AG10803 (cell line): ENCODE data around the gene HK1.

Experiments used
- DNase-seq: peaks from one replicate; pipeline ENCODE4 v3.0.0; 2010; ENCODE audit warnings: low read depth
- H3K4me3 ChIP-seq: 2 replicates; pipeline ENCODE4 v1.5.1; 2011; ENCODE audit warnings: mild to moderate bottlenecking, low read length, control low read depth
- TF ChIP-seq, protein P1 (sequence below): conservative IDR thresholded peaks from 2 replicates; pipeline ENCODE4 v1.5.1; 2011; ENCODE audit warnings: mild to moderate bottlenecking, low read length, control low read depth, inconsistent platforms

HK1 gene

DNA sequence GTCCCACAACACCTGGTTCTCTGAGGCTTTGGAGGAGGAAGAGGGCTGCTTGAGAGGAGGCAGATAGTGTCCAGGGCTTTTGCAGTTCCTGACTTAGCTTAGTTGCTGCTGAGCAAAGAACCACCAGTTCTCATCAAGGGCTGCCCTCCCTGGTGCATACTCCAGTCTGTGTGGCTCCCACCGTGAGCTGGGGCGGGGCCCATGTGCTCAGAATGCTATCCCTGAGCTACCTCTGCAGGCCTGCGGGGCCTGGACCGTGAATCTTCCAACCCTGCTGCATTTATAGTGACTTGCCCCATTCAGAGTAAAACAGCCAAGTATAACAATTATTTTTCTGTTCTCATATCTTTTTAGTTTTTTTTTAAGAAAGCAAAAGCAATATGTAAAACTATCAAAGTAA is 89.2 kb downstream of the HK1 start:
- no peak for DNase-seq
- no peak overlapping the region for H3K4me3 ChIP-seq
- TF ChIP-seq, protein P1, sequence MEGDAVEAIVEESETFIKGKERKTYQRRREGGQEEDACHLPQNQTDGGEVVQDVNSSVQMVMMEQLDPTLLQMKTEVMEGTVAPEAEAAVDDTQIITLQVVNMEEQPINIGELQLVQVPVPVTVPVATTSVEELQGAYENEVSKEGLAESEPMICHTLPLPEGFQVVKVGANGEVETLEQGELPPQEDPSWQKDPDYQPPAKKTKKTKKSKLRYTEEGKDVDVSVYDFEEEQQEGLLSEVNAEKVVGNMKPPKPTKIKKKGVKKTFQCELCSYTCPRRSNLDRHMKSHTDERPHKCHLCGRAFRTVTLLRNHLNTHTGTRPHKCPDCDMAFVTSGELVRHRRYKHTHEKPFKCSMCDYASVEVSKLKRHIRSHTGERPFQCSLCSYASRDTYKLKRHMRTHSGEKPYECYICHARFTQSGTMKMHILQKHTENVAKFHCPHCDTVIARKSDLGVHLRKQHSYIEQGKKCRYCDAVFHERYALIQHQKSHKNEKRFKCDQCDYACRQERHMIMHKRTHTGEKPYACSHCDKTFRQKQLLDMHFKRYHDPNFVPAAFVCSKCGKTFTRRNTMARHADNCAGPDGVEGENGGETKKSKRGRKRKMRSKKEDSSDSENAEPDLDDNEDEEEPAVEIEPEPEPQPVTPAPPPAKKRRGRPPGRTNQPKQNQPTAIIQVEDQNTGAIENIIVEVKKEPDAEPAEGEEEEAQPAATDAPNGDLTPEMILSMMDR: no peak

DNA sequence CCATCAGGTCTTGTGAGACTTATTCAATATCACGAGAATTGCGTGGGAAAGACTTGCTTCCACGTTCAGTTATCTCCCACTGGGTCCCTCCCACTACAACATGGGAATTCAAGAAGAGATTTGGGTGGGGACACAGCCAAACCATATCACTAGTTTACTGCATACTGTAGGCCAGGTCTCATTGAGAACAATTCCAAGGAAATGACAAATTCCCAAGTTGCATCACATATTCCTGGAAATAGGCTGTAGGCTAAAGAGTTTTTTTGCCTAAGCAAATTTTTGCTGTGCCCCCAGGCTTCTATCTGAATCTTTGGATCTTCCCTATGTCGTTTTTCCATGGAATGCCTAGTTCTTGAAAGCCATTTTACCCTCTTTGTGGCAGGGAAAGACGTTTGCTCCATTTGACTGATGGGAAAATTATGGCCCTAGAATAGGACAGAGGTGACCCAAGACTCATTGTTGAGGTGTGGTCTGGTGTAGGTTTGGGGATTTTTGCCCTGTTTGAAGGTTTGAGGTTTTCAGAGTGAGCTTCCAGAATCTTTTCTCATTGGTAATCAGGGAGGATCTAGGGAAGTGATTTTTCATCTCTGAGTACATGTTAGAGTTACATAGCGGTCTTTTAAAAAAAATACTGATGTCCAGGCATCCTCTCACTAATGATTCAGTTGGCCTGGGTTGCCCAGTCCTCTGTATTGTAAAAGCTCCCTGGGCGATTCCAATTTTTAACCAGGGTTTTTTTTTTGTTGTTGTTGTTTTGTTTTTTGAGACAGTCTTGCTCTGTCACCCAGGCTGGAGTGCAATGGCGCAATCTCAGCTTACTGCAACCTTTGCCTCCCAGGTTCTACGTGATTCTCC is 94.1 kb downstream of the HK1 start:
- TF ChIP-seq, protein P1: no peak
- DNase-seq: peak; percentile 68
- H3K4me3 ChIP-seq: no peak overlapping the region

DNA sequence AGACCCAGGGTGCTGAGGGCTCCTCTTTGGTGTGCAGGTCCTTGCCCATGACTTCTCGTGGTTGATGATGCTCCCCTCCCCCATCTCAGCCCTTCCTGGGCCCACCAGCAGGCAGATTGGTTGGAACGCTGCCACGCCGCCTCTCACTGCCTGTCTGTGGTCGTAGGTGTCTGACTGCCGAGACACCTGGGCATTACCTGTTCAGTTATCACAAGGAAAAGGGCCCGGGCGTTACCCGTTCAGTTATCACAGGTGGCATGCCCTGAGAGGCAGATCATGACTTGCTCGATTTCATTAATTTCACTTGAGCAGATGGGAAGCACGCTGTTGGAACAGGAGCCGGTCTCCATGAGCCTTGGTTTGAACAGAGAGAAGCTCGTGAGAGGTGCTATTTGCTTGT is 95.9 kb downstream of the HK1 start:
- TF ChIP-seq, protein P1: no peak
- DNase-seq: no peak
- no peak overlapping the region for H3K4me3 ChIP-seq

DNA sequence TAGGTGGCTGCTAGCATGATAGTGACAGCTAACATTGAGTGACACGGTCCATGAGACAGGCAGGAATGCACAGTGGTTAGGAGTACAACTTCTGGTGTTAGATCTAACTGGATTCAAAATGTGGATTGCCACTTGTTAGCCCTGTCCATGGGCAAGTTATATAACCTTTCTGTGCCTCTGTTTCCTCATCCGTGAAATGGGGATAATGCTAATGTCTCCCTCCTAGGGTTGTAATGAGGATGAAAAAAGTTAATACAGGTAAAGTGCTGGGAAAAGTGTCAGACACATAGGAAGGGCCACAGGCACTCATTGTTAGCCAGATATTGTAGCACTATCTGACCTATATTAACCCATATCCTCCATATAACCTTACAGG is 96.6 kb downstream of the HK1 start:
- TF ChIP-seq, protein P1: no peak
- H3K4me3 ChIP-seq: no peak overlapping the region
- no peak for DNase-seq

DNA sequence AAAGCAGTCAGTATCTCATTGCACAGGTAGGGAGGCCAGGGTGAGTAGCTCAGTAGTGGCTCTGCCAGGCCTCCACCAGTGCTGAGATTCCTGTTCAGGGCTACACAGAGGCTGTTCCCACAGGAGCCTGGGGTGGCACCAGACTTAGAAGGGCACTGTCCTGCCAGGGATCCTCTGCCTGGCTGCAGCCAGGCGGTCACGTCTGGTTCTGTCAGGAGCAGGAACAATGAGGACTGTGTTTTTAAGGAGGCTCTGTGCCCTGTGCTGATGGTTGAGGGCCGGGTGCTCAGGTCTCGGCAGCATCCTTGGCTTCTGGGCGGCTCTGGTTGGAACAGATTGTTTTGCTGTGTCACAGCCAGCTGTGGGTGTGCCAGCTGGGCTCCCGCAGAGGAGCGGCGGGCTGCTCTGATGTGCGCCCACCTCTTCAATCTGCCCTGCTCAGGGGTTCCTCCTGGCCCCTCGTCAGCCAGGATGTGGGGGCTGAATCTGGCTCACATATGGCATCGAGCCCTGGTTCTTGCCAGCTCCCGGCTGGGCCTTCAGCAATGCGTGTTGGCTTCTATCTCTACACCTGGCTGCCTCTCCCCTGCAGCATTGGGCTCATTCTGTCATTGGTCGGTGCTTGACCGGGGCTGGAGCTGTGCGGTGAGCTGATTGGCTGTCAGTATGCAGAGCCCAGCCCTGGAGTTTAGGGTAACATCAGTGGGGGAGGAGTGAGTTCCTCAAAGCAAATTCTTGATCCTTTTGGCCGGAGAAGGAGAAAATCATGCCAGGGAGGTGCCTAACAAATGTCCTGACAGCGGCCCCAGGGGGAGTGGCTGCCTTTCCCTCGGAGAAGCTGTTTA is 97.2 kb downstream of the HK1 start:
- DNase-seq: no peak
- TF ChIP-seq, protein P1: no peak
- H3K4me3 ChIP-seq: no peak overlapping the region

DNA sequence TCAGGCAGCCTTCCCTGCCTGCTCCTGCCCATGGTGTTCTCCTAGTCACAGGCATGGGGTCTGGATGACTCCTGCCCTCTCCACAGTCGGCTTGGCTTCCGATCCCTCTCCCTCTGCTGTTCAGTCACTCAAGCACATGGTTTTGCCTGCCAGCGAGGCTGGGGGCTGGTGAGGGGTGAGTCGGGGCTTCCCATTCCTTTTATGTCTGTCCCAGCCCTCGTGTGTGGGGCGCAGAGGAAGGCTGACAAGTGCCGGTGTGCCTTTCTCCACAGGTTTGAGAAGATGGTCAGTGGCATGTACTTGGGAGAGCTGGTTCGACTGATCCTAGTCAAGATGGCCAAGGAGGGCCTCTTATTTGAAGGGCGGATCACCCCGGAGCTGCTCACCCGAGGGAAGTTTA is 98.4 kb downstream of the HK1 start:
- no peak for DNase-seq
- TF ChIP-seq, protein P1: no peak
- no peak overlapping the region for H3K4me3 ChIP-seq

DNA sequence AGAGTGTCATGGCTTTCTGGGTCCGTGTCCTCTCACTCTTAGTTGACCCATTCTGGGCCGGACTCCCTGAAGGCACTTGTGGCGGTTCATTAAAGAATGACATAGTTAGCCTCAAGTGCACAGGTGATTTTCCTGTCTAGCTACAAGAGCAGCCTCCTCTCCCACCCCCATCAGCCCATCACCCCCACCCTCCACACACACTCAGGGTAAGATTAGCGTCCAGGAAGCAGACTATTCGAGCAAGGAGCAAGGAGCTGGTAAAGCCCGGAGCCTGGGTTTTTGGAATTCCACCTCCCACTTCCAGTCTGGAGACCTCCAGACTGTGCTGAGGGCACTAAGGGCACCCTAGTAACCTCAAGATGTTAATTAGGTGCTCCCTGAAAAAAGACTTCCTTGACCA is 98.9 kb downstream of the HK1 start:
- DNase-seq: no peak
- no peak overlapping the region for H3K4me3 ChIP-seq

More for the DNA sequence above, 98.9 kb downstream of the HK1 start:
- TF ChIP-seq, protein P1: no peak
